ENCODE results near the gene PTPN3. TPM values are rescaled to one million over a fixed set of nuclear protein-coding genes. Genes with fewer than 3 reads are reported as not detected.

PTPN3 gene
- total and polyA plus RNA-seq, 9 of the 15 experiments (the other 6 are each of a cell fraction or from before 2014, with no cell fraction given), result 0.02 TPM; not detected in 8

- 3% methylated on average over 3 of the region's 3 CpGs for WGBS (ENCODE audit: insufficient coverage, low coverage, missing lambda C conversion rate)
- Histone ChIP-seq H4K20me1 (replicated peaks; ENCODE audit: control insufficient read depth, insufficient read depth, low read length) (peaks cover 12% of the 10 kb centered on the region), H3K9me3 (replicated peaks; ENCODE audit: control insufficient read depth, insufficient read depth, low read depth, low read length) (no peaks in the 10 kb centered on the region), H3K79me2 (ENCODE audit: control insufficient read depth, insufficient read depth, low read length) (no peaks in the 10 kb centered on the region), H3K4me1 (replicated peaks in 1 of 2; ENCODE audit: control insufficient read depth in 2 of 2, insufficient read depth in 2 of 2, low read length in 2 of 2) (no peaks in the 10 kb centered on the region), H3K4me3 (no peak overlapping the region), H3K4me2 (ENCODE audit: insufficient read depth, low read length) (no peak overlapping the region), H3K27ac (ENCODE audit: extremely low read depth, low read depth, low read length) (no peak overlapping the region), H3K9ac (ENCODE audit: insufficient read depth in 1 of 2, low read depth in 2 of 2, low read length in 2 of 2) (no peak overlapping the region), H3K27me3 (ENCODE audit: control insufficient read depth in 2 of 2, insufficient read depth in 2 of 2, low read length in 2 of 2) (peaks cover 35 to 68% of the 10 kb centered on the region in 2 experiments), H3K36me3 (ENCODE audit: control insufficient read depth, insufficient read depth, low read length) (no peaks in the 10 kb centered on the region), H3K9me1 (ENCODE audit: control insufficient read depth, insufficient read depth, low read length) (no peaks in the 10 kb centered on the region), H2AFZ (ENCODE audit: low read depth, low read length) (no peak overlapping the region)
- in situ Hi-C loops (cut with MboI), result no loop called here
- no peak for DNase-seq (ENCODE audit: extremely low read depth in 1 of 4, low spot score in 3 of 4)
- no TSS peak for BruUV-seq (replicated peaks)
- ChIA-PET CTCF (ENCODE audit: low intra/inter-chr PET ratio) (no interaction called here), POLR2A (no interaction called here)
- no peak for FAIRE-seq
- ATAC-seq, result no peak
- TF ChIP-seq EWSR1 (IDR thresholded peaks at IDR 0.05; ENCODE audit: borderline replicate concordance, low read depth, partially characterized antibody), result no peak
- no peak for TF ChIP-seq ZEB2 (IDR thresholded peaks at IDR 0.05)
- no peak for TF ChIP-seq SMC3 (conservative IDR thresholded peaks at IDR 0.05; ENCODE audit: insufficient read depth, low read depth, low read length)
- no peak for TF ChIP-seq NONO (IDR thresholded peaks at IDR 0.05; ENCODE audit: low read depth in 2 of 2, low read length in 1 of 2)
- TF ChIP-seq RBM17 (IDR thresholded peaks at IDR 0.05; ENCODE audit: borderline replicate concordance, low read depth, low read length), result no peak
- no peak for TF ChIP-seq GTF3C2 (IDR thresholded peaks at IDR 0.05; ENCODE audit: borderline replicate concordance, extremely low read depth, insufficient read length)
- TF ChIP-seq PREB (CRISPR knock-in tag; IDR thresholded peaks at IDR 0.05), result no peak
- no peak for TF ChIP-seq SP1 (CRISPR knock-in tag; IDR thresholded peaks at IDR 0.05)
- TF ChIP-seq UBTF (IDR thresholded peaks at IDR 0.05; ENCODE audit: borderline replicate concordance in 1 of 2, low read depth in 2 of 2, low read length in 2 of 2), result no peak
- no peak for TF ChIP-seq MBD2 (IDR thresholded peaks at IDR 0.05; ENCODE audit: borderline replicate concordance, low read depth)
- no peak for TF ChIP-seq SREBF1 (IDR thresholded peaks at IDR 0.05; ENCODE audit: borderline replicate concordance, low read depth, low read length)
- no peak for TF ChIP-seq ZBED1 (IDR thresholded peaks at IDR 0.05)
- TF ChIP-seq CBX5 (IDR thresholded peaks at IDR 0.05; ENCODE audit: borderline replicate concordance, low read depth), result no peak
- intact Hi-C loops (cut with micrococcal nuclease), result no loop called here
Measured at GRCh38 chr9:109382585-109382984, 115.5 kb downstream of the PTPN3 start.
